Fibroblast of upper back skin (primary cell): ENCODE measurements around the gene S100Z.
"Not testable (repeated sequence)": the region's sequence is repeated elsewhere in the genome, so short reads cannot be mapped to it uniquely, and the experiment has no call there.

Experiments
- DNase-seq: peaks from one replicate; pipeline ENCODE4 v3.0.0-alpha.2; 2013

Gene S100Z

DNA sequence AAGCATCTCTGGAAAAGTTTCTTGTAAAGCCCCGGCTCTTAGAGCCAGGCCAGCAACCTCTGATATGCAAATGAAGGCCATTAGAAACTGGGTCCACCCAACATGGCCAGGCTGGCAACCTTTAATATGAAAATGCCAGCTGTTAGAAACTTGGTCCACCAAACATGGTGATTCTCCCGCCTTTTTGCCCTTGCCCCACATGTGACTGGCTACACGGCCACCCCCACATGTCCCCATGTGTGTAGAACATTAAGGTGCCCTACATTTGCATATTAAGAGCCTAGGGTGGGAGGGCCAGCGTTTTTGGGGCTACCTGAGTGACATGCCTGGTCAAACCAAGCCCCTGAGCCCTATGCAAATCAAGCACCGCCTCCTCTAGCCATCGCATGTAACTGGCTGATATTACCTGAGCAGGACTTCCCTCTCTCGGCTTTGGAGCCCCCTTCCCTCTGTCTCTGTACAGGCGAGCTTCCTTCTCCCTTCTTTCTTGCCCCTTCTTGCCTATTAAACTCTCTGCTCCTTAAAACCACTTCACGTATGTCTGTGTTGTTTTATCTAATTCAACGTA, 39.0 kb downstream of the S100Z start:
- DNase-seq: no peak

DNA sequence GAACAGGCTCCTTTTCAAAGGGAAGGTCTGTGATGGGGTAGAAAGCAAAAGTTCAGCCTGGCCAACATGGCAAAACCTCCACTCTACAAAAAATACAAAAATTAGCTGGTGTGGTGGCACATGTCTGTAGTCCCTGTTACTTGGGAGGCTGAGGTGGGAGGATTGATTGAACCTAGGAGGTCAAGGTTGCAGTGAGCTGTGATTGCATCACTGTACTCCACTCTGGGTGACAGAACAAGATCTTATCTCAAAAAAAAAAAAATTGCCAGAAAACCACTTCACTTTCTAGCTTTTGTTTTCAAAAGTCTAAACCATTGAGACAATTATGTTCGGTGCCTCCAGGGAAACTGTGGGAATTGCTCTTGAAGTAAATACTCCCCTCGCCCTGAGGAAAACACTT, 43.5 kb downstream of the S100Z start:
- DNase-seq: no peak

DNA sequence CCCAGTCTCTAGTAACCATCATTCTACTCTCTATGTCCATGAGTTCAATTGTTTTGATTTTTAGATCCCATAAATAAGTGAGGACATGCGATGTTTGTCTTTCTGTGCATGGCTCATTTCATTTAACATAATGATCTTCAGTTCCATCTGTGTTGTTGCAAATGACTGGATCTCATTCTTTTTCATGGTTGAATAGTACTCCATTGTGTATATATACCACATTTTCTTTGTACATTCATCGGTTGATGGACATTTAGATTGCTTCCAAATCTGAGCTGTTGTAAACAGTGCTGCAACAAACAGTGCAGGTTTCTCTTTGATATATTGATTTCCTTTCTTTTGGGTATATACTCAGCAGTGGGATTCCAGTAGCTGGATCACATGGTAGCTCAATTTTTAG, 46.4 kb downstream of the S100Z start:
- no peak for DNase-seq

DNA sequence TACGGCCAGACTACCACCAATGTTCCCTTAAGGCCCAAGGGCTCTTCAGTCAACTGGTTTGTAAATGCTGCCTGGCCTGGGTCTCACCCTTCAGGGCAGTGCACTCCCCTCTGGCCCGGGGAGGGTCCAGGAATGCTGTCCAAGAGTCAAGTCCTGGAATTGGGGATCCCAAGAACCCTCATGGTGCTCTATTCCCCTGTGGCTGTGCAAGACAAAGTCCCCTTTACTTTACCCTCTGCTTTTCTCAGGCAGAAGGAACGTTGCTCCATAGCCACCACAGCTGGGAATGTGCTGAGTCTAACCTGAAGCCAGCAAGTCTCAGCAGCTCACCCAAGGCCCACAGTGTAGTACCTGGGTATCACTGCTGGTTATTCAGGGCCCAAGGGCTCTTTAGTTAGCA, 51.7 kb downstream of the S100Z start:
- DNase-seq: no peak

DNA sequence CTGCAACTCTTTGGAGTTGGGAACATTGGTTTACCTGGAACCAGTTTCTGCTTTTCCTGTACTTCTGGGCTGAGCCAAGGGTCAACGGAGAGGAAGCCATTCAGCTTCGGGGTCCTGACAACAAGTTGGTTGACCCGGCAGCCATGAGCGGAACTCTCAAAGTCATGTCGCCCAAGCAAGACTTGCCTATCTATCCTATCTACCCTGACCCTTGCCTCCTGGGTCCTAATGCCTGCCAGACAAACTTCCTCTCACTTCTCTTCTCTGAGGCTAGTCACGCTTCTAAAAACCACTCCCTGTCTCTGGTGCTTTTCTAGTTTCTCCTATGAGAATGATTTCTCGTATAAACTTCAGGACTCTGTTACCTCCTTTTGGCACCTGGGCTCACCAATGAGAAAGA, 58.4 kb downstream of the S100Z start:
- no peak for DNase-seq

DNA sequence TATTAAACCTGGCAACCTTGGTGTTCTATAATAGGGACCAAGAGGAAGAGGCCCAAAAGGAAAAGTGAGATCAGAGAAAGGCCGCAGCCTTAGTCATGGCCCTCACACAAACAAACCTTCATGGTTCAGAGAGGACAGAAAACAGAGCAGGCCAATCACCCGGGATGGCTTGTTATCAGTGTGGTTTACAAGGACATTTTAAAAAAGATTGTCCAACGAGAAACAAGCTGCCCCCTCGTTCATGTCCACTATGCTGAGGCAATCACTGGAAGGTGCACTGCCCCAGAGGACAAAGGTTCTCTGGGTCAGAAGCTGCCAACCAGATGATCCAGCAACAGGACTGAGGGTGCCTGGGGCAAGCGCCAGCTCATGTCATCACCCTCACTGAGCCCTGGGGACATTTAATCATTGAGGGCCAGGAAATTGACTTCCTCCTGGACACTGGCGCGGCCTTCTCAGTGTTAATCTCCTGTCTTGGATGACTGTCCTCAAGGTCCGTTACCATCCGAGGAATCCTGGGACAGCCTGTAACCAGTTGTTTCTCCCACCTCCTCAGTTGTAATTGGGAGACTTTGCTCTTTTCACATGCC, 60.6 kb downstream of the S100Z start:
- DNase-seq: not testable (repeated sequence)

DNA sequence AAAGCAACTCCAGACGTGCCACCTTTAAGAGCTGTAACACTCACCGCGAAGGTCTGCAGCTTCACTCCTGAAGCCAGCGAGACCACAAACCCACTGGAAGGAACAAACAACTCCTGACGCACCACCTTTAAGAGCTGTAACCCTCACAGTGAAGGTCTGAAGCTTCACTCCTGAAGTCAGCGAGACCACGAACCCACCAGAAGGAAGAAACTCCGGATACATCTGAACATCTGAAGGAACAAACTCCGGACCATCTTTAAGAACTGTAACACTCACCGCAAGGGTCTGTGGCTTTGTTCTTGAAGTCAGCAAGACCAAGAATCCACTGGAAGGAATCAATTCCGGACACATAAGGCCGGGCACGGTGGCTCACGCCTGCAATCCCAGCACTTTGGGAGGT, 64.9 kb downstream of the S100Z start:
- DNase-seq: not testable (repeated sequence)

DNA sequence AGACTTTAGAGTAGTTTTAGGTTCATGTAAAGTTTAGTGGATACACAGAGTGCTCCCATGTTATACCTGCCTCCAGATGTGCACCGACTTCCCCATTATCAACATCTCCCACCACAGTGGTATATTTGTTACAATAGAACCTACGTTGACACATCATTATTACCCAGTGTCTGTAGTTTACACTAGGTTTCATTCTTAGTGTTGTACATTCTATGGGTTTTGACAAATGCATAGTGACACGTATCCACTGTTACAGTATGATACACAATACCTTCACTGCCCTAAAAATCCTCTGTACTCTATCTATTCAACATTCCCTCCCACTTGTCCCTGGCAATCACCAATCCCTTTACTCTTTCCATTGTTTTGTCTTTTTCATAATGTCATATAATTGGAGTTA, 68.7 kb downstream of the S100Z start:
- no peak for DNase-seq

DNA sequence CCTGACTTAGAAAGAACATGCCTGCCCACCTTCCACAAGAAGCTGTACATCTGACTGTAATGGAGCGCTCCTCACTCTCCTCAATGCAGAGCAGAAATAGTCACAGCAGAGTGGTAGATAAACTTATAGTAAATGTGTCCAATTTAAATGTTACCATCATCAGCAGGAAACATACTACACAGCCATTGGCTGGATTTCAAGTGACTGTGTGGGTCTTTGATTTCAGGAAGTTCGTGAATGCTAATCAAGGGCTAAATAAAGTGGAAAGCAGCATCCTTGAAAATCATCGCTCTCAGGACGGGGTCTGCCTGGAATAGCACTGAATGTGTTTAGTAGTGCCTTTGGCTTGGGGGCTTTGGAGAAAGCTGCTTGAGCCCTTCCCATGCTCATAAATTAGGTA, 70.7 kb downstream of the S100Z start:
- no peak for DNase-seq

DNA sequence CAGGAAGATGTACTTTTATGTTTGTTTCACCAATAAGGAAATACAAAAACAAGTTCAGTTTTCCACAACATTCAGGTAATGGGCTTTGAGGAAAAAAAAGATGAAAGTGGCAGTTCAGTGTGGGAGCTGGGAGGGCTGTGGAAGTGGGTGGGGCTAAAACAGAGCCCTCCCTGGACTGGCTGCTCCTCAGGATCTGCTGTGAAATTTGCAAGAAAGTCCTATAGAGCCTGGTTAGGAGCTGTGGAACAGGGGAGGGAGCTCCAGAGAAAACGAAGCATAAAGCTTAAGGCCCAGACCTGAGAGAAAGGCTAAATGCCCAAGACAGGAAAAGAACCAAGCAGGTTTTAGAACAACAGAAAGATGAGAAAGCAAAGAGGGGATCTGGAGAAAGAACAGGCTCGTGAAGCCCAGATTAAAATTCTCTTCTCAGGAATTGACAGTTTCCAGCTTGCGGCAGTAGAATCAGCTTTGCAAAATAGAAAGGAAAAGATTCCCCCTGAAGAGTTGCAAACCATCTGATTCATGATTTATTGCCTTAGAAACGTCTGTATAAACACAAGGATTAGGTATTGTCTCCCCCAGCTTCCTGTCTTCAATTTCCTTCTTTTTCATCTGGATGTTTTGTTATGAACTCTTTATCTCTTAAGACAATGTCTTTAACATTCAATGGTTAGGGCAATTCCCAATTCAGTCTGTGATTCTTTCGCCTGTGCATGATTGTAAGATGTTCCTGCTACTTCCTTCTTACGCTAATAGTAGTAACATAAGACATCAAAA, 76.7 kb downstream of the S100Z start:
- DNase-seq: peak; percentile 2

DNA sequence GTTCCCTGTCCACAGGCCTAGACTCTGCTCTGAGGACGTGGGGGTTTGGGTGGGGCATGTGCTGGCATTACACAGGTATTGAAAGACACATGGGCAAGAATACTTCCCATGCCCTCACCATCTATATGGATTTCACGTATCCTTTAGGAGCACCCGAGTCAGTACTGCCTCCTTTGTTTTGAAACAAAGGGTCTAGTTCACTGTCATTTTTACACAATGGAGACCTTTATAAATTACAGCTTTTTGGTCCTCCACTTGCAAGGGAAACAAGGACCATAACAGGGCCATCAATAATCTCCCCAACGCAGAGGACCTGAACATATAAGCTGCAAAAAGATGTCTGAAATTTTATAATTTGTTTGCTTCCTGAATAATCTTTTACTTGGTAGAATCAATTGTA, 78.1 kb downstream of the S100Z start:
- DNase-seq: no peak

DNA sequence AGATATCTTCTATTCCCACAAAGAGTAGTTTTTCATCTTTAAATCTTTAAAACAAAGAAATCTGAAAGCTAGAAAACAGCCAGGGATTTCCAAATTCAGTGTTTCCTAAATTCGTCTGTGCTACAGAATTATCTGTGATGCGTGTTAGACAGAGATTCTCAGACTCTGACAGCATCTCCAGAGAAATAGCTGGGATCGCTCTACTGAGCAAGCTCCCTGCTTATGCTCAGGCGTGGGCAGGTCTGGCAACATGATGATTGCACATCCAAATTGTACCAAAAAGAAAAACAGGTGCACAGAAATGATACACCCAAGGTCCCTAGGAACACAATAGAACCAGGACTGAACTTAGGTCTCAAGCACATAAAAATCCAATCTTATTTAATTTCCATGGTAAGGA, 80.3 kb downstream of the S100Z start:
- DNase-seq: no peak

DNA sequence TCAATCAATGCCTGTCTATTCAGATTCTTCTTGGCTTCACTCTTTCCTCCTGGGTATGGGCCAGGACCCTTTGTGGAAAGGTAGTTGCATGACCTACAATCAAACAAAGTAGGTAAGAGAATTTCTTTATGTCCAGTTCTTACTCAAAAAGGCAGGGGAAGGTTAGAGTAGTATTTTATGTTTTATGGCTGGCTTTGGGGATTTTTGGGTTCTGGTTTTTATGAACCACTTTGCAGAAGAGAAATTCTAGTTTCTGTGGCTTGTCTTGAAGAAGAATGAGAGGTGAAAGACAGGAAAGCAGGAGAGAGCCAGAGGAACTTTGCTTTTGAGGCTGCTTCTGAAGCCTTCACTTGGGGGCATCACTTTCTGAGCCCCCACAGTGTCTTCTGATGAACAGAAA, 88.4 kb downstream of the S100Z start:
- DNase-seq: no peak

DNA sequence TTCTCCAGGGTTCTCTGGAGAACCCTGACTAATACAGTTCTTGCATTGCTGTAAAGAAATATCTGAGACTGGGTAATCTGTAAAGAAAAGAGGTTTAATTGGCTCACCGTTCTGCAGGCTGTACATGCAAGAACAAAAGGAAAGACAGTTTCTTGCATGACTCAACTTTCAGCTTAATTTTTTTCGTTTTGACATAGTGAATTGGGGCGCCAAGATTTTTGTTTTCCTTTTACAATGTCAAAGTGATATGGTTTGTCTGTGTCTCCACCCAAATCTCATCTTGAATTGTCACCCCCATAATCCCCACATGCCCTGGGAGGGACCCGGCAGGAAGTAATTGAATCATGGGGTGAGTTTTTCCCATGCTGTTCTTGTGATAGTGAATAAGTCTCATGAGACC, 91.2 kb downstream of the S100Z start:
- no peak for DNase-seq

DNA sequence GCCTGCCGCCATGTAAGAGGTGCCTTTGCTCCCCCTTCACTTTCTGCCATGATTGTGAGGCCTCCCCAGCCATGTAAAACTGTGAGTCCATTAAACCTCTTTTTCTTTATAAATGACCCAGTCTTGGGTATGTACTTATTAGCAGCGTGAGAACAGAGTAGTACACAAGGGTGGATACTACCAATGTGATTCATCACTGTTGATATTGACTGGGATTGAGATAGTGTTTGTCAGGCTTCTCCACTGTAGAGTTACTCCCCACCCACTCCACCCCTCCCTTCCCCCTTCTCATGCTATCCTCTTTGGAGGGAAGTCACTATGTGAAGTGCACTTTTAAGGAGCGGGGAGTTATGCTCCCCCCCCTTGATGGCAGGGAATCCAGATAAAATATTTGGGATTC, 91.6 kb downstream of the S100Z start:
- no peak for DNase-seq

DNA sequence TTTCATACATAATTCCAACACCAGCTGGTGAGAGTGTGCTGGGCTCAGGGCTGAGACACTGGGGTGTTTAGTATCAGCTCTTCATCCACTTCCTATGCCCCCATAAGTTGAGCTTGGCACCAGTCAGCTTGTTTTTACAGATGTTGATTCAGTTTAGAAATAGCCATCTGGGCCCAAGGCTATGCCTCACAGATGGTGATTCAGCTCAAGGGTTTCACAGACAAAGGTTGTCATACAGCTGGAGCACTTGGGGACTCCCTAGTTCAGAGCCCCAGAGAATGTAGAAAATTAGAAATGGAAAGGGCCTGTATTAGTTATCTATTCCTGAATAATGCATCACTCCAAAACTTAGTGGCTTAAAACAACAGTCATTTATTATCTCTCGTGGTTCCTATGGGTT, 92.8 kb downstream of the S100Z start:
- DNase-seq: peak; percentile 72

DNA sequence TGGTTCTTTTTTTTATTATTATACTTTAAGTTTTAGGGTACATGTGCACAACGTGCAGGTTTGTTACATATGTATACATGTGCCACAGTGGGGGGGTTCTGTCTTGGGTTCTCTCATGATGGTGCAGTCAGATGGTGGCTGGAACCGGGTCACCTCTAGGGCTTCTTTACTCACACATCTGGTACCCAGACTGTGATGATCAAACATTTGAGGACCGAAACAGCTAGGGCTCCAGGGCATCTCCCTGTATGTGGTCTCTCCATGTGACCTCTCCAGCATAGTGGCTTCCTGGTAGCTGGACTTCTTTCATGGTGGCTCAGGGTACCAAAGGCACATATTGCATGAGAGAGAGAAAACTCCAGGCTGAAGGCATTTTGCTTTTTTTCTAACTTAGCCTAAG, 93.2 kb downstream of the S100Z start:
- DNase-seq: no peak

DNA sequence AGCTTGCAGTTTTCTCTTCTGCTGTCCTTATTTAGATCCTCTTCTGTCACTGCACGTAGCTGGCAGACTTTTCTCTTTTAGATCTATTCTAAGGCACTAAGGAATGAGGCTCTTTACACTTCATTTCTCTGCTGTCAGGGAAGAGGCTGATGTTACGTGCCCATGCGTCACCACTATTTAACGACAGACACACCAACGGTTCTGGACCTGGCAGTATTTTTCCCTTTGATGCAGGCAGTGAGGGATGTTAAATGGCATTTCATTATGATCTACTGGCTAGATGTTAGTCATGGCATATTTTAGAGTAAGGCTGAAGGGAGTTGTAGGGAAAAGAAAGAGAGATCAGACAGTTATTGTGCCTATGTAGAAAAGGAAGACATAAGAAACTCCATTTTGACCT, 94.8 kb downstream of the S100Z start:
- no peak for DNase-seq

DNA sequence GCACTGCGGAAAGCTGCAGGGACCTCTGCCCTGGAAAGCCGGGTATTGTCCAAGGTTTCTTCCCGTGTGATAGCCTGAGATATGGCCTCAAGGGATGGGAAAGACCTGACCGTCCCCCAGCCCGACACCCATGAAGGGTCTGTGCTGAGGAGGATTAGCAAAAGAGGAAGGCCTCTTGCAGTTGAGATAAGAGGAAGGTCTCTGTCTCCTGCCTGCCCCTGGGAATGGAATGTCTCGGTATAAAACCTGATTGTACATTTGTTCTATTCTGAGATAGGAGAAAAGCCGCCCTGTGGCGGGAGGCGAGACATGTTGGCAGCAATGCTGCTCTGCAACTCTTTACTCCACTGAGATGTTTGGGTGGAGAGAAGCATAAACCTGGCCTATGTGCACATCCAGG, 95.4 kb downstream of the S100Z start:
- not testable (repeated sequence) for DNase-seq

DNA sequence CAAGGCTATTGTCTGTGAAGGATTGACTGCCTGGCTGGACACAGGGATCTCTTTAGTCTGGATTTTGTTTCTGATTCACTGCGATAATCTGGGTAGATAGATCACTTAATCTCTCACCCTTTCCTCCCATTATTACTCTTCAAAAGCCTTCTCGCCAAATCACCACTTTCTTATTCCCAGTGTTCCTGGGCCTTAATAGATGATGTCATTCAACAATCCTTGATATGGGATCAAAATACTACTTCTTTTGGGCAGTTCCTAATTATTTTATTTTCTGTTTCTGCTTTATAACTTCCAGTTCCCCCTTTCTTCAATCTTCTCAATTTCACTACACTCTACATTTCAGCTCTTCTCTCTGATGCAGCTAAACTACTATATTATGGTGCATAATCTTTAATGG, 96.3 kb downstream of the S100Z start:
- no peak for DNase-seq

DNA sequence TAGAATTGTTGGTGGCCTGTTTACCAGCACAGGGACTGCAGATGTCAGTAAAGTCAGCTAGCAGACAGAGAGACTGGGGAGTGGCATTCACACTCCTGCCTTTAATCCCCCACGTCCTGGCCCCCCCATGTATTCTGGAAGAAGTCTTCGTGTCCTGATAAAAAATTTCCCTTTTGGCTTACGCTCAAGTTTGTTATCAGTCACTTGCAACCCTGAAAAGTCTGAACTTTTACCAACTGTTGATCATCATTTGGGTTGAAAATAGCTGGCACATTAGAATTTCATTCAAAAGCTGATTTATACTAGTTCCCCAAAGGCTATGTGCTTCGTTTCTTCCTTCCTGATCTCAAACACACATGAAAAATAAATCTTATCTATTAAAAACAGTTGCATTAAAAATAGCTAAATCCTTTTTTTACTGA, 97.3 kb downstream of the S100Z start:
- DNase-seq: no peak

DNA sequence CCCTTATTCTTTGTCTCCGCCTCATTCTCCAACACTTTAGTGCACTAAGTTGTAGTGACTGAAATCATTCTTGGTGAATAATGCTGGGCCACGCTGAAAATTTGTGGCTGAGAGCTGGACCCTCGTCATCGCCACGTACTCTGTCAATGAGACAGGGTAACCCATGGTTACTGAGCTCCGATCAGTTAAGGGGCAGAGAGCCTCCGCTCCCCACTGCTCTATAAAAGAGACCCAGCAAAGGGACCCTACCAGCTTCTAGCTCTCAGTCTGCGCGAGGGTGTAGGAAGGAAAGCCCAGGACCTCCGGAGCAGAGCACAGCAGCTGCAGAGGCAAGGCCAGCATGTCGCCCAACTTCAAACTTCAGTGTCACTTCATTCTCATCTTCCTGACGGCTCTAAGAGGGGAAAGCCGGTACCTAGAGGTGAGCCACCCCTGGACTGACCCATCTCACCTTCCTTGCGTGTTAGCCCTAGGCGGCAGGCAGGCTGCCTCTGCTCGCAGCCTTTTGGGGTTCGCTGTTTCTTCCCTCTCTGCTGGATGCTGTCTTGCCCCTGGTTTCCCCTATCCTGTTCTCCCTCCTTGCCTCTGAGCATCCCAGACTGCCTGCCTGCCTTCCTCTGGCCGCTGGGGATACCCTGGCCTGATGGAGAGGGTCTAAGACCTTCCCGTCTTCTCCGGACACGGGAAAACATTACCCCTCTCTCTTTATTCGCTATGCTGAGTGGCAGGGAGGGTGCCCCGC, 103.2 kb downstream of the S100Z start, which contains the start of gene CRHBP:
Gene CRHBP (plus strand): TSS at position 251 of the 742 bp plus-strand sequence. CDS start 90 bp downstream, at position 341.
- no peak for DNase-seq

DNA sequence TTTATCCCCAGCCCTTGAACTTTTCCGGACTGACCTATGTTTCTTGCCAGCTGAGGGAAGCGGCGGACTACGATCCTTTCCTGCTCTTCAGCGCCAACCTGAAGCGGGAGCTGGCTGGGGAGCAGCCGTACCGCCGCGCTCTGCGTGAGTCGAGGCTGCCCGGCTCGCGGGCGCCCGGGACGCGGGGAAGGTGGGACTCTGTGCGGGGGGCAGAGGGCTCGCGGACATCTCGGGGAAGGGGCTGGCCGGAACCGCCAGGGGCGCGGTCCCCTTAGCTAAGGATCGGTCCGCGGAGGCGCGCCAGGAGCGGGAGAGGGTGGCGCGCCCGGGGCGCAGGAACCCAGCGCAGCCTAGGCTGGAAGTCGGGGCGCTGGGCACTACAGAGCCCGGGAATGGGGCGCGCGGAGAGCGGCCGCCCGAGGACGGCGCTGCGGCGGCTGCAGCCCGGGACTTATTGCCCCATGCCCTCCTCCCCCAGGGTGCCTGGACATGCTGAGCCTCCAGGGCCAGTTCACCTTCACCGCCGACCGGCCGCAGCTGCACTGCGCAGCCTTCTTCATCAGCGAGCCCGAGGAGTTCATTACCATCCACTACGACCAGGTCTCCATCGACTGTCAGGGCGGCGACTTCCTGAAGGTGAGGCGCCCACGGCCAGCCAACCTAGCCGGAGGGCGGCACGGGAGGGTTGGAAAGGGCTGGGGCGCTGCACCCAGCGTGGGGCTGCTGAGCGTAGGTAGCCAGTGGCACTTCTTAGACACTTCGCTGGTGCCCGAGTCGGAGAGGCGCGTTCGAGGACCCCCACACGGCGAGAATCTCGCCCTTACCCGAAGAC, 104.0 kb downstream of the S100Z start:
- no peak for DNase-seq
